G401.6 (cell line): ENCODE measurements around the gene ALPK3.

Experiments
- FAIRE-seq: peaks from 2 replicates; lab custom pipeline; 2012; peaks lifted over from hg19 to GRCh38; lab: Jason Lieb, UNC

The ALPK3 gene

GRCh38 chr15:84799511-84800187, 17.5 kb upstream of the ALPK3 start:
- no peak for FAIRE-seq

GRCh38 chr15:84800365-84800806, 16.8 kb upstream of the ALPK3 start:
- FAIRE-seq, result no peak

- no peak for FAIRE-seq
Observed at GRCh38 chr15:84804005-84804900, 12.9 kb upstream of the ALPK3 start.

DNA sequence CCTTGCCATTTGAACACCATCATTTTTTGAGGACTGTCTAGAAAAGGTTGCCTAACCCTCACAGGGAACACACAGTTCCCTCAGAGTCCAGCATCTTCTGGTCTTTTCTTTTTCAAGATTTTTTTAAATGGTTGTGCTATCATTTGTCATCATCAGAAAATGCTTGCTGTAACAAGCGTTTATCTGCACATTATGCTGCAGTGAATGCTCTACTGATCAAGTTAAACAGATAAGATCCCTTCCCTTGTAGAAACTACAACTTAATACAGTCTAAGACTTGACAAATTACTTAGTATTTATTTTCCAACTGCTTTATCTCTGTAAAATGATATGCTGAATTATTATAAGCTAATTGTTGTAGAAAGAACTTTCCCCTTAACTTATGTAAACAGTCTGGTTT, 11.9 kb upstream of the ALPK3 start:
- no peak for FAIRE-seq

DNA sequence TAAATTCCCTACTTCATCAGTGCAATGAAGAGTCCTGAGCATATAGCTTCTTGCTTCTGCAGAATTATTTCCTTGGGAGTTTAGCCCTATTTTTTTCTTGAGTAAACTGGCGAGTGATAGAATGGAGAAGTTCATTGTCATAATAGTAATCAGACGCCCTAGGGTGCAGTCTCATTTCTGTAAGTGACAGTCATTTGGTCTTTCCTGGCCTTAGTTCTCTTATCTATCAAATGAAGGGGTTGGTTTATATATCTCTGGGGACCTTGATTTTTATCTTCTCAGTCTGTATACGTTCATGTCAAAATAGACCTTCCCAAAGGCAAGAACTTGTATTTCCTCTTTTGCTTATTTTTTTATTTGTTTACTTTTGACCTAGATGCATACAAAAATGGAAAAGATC, 9.9 kb upstream of the ALPK3 start:
- no peak for FAIRE-seq

GRCh38 chr15:84810073-84810840, 6.9 kb upstream of the ALPK3 start:
- FAIRE-seq, result no peak

DNA sequence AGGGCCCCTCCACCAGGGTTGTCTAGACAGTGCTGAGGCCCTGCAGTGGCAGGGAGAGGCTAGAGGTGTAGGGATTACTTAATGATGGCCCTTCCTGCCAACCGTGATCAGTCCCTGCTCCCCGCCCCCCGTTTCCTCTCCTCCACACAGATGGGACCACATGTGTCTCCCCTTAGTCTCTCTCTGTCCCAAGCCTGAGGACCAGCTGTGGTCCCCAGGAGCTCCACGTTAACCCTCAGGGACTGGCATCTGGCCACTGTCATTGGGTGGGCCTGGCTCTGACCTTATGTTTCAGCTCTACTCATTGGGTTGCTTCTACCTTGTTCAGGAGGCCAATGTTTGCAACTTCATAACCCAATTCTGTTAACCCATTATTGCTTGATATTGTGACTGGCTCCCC, 6.0 kb upstream of the ALPK3 start:
- FAIRE-seq, result no peak

DNA sequence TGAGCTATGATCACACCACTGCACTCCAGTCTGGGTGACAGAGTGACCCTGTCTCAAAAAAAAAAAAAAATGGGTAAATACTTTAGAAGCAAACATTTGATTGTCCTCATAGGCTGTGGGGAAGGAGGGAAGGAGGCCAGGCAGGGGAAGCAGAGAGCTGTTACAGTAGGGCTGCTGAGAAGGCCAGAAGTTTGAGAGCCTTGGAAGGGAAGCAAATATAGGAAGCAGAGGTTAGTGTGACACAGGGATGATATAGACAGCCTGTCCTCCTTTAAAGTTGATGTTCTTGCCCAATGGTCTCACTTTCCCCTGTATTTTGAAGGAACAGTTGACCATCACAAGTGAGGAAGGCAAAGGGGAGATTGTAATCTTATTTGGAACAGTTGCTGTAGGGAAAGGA, 5.3 kb upstream of the ALPK3 start:
- FAIRE-seq, result no peak

DNA sequence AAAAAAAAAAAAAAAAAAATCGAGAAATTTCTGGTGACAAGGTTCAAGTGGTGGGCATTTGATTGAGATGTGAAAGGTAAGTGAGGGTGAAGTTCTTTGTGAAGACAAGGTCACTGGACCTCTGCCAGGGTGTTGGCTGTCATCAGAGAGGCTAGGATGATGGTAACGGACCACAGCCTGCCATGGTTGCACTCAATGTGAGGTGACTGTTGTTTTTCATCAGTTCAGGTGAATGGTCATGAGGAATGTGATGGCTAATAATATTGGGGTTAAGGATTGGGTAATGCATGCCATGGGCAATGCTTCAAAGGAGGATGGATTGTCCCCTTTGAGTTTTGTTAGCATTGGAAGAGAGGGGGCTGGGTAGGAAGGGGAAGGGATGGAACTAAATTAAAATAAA, 4.3 kb upstream of the ALPK3 start:
- no peak for FAIRE-seq

- no peak for FAIRE-seq
Observed at GRCh38 chr15:84813435-84813834, 3.7 kb upstream of the ALPK3 start.

GRCh38 chr15:84813931-84814330, 3.2 kb upstream of the ALPK3 start:
- no peak for FAIRE-seq

DNA sequence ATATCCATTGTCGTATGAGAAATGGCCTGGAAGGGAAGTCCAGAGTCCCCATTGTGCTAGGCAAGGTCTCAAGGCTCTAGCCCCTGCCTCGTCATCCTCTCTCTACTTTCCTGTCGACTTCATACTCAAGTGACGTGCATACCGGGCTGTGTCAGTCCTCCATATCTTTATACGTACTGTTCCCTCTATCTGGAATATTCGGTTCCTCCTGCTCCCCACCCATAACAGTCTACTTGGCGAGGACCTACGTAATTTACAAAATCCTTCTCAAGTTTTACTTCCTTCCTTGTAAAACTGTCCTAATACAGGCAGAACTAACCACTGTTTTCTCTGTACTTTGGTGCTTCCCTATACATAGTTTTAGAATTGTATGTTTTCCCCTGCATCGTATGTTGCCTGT, 2.2 kb upstream of the ALPK3 start:
- FAIRE-seq, result no peak

DNA sequence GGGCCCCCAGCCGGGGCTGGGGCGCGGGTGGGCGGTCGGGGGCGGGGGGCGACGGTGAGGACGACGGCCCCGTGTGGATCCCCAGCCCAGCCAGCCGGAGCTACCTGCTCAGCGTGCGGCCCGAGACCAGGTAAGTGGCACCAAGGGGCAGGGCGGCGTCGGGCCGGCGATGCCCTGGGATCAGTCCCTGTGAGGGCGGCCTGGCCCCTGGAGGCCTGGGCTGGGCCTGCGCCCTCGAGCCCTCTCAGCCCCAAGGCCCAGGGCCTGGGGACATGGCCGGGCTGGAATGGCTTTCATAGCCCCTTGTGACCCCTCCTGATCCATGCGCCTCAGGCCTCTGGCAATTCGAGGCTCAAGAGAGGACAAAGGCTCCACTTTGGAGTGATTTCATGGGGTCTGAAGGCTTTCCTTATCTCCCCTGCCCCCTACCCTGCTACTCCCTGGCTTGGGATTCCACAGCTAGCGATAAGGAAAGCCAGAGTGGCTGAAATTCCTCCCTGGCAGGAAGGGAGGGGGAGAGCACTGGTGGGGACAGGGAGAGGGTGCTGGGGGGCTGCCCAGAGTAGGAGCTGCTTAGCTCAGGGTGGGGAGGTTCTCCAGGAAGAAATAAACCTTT, 418 bp downstream of the ALPK3 start:
- FAIRE-seq, result no peak

- FAIRE-seq, result no peak
Observed at GRCh38 chr15:84818261-84819131, 1.3 kb downstream of the ALPK3 start.

GRCh38 chr15:84819291-84819768, 2.2 kb downstream of the ALPK3 start:
- FAIRE-seq, result no peak

DNA sequence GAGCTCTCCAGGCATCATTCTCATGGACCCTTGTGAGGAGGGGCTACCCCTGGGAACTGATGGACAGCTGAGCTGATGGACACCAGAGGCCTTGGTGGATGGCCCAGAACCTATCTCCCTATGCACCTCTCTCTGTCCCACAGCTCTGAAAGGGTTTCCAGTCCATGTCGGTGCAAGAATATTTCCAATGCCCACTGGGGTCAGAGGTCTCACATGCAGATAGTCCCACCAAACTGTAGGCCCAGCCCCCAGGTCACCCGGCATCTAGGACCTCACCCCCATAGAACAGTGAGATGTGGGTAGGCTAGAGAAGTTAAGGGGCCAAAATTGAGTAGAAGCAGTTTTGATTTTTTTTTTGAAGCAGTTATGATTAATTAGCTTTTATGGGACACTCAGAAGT, 2.6 kb downstream of the ALPK3 start:
- no peak for FAIRE-seq

- FAIRE-seq, result no peak
Observed at GRCh38 chr15:84821501-84822021, 4.4 kb downstream of the ALPK3 start.

DNA sequence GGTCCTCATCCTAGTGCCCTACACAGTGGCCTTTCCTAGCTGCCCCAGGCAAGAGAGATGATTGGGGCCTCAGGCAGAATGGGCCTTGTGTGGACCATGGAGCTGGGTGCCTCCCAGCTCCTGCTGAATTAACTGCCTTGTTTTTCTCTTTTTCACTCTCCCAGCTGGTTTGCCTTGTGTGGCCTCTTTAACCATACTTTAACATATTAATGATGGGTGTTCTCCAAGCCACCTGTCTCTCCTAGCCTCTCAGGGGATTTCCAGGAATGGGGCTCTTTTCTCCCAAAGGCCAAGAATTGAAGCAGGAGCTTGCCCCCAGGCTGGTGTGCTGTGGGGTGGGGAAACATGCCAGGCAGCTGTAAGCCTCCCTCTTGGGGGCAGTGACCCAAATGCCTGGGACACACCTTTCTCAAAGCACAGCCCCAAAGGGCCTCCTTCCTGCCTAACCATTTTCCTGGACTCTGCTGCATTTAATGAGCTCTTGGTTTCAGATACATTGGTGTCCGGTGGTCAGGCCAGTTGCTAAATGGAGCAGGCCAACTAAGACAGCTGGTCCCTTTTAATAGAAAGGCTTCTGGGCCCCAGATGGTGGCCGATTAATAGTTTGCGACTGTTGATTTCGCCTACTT, 5.6 kb downstream of the ALPK3 start:
- no peak for FAIRE-seq

DNA sequence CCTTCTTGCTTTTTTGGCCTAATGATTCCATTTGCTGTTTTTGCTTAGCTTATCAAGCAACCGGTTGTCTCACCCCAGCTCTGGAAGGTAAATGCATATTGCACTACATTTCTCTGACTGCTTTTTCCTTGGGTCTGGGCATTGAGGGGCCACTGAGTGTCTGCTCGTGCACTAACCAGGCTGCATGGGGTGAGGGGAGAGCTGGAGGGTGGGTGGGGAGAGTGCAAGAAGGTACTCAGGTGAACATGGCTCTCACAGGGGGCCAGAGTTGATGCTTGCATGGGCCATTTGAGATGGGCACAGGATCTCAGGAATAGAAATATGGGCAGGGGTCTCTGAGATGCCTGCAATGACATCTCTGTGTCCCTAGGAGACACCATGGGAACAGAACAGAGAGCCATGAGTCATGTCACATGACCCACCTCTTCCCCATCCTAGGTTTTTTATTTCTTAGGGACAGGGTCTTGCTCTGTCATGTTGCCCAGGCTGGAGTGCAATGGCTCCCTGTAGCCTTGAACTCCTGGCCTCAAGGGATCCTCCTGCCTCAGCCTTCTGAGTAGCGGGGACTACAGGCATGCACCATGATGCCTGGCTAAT, 6.2 kb downstream of the ALPK3 start:
- FAIRE-seq, result no peak
